Esophagus squamous epithelium (tissue), 5 donors: ENCODE results near the gene MEF2C. TPM values are rescaled to one million over a fixed set of nuclear protein-coding genes. Genes with fewer than 3 reads are reported as not detected.

Experiments used
- DNase-seq: peaks from one replicate; lab custom pipeline; 2025; lab: John Stamatoyannopoulos, UW
- H3K27ac ChIP-seq, 4 donors: fragments of 200-600 bp; sonication (generic); one replicate each; pipeline ENCODE4 v1.5.1; 2016 to 2019; ENCODE audit warnings: mild to moderate bottlenecking in 1 of 4
- H3K27me3 ChIP-seq, 4 donors: fragments of 200-600 bp; sonication (generic); 1 replicate in 3 of 4; 2 replicates in 1 of 4; pipeline versions ENCODE4 v1.5.1 to v1.6.0; 2017 to 2021; ENCODE audit warnings: antibody characterized with exemption in 1 of 4
- H3K36me3 ChIP-seq, 3 donors: fragments of 200-600 bp; sonication (generic); one replicate each; pipeline ENCODE4 v1.5.1; 2016 to 2019
- H3K4me1 ChIP-seq, 3 donors: fragments of 200-600 bp; sonication (generic); one replicate each; pipeline ENCODE4 v1.5.1; 2017 to 2019
- H3K4me3 ChIP-seq, 4 donors: fragments of 200-600 bp; sonication (generic); 1 replicate in 3 of 4; 2 replicates in 1 of 4; pipeline ENCODE4 v1.5.1; 2016 to 2019; ENCODE audit warnings: mild to moderate bottlenecking in 2 of 4, moderate library complexity in 1 of 4
- H3K9me3 ChIP-seq, 3 donors: fragments of 200-600 bp; sonication (generic); one replicate each; pipeline ENCODE4 v1.5.1; 2016 to 2019
- CTCF ChIP-seq, 6 experiments: fragments of 450-650 bp in 4 of 6; fragments of 200-600 bp in 2 of 6; sonication (generic) in 2 of 6; IDR thresholded peaks; one replicate each; pipeline ENCODE4 v1.5.1; 2016 to 2019; ENCODE audit warnings: antibody characterized with exemption in 6 of 6, mild to moderate bottlenecking in 4 of 6, moderate library complexity in 4 of 6
- POLR2A ChIP-seq, 4 donors: fragments of 450-650 bp; IDR thresholded peaks; one replicate each; pipeline ENCODE4 v1.6.1; 2017; ENCODE audit warnings: antibody characterized with exemption in 4 of 4, mild to moderate bottlenecking in 4 of 4, moderate library complexity in 3 of 4
- WGBS, 2 donors: methylation state at CpG; one replicate each; pipeline ENCODE4 v1.1.5; 2018; 5-methylcytosine and 5-hydroxymethylcytosine counted together
- intact Hi-C: fragments of 100-400 bp; cut with DNase I; formaldehyde crosslinking; loops from one replicate; pipeline ENCODE4 v1.15.0; 2022
- total RNA-seq, 4 donors: library from RNA; depleted of rRNA; stranded (reverse); fragments of >200 nt; gene quantifications; one replicate each; pipeline ENCODE4 v1.1.0, GENCODE V29; 2016
- donor health status: DM: yes; HTN: yes; CAD: no.

MEF2C gene
- total RNA-seq, 4 donors from 2014 or later = 3.1 to 17.5 (median 9.9) TPM

DNA sequence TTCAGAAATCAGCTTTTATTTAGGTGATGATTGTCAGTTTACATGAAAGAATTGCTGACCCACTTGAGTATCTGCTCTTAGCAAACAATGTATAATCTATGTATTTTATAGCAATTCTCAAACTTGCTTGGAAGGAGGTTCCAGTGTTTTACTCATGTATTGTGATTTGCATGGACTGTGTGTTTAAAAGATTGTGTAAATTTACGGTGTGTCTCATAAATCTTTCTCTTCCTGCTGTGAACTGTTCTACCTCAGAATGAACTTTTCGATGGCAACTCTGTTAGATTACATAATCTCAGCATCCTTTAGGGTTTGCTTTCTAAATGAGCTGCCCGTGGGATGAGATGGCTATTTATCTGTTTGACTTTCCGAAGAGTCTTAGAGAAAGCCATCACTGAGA, 122.5 kb downstream of the MEF2C start:
- Histone ChIP-seq H3K27ac (no peak overlapping the region), H3K4me3 (no peak overlapping the region), H3K4me1 (no peaks in the 10 kb centered on the region), H3K27me3 (no peaks in the 10 kb centered on the region), H3K36me3 (no peaks in the 10 kb centered on the region), H3K9me3 (no peaks in the 10 kb centered on the region)
- 34 to 46% methylated on average over 4 of the region's 4 CpGs for WGBS, 2 donors
- intact Hi-C loops = no loop called here
- DNase-seq = no peak
- TF ChIP-seq CTCF (IDR thresholded peaks at IDR 0.05) (no peak), POLR2A (IDR thresholded peaks at IDR 0.05) (no peak)

- intact Hi-C loops = no loop called here
Measured at GRCh38 chr5:88758591-88758990, 124.4 kb downstream of the MEF2C start.

DNA sequence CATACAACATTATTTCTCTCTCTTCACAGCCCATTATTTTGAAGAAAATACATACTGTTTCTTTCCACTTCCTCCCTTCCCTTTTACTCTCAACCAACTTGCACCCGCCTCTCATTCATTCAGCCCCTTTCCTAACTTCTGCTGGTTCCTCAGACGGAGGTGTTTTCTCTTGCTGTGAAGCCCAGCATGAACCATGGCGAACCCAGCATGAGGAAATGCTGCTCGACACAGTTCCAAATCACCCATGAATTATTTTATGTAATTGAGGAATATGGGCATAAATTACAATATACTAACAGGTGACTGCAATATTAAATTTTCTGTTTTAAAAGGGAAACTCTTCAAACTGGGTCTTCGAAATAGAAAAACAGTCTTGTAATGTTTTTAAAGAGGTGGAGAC, 124.8 kb downstream of the MEF2C start:
- H3K4me3 ChIP-seq = no peak overlapping the region

More at GRCh38 chr5:88758591-88758990, 124.4 kb downstream of the MEF2C start:
- no peak overlapping the region for H3K4me3 ChIP-seq
- H3K27me3 ChIP-seq = no peaks in the 10 kb centered on the region
- no peak for DNase-seq
- 84 to 86% methylated on average over 6 of the region's 6 CpGs for WGBS, 2 donors
- H3K36me3 ChIP-seq = no peaks in the 10 kb centered on the region
- H3K27ac ChIP-seq = no peak overlapping the region
- no peaks in the 10 kb centered on the region for H3K9me3 ChIP-seq
- no peaks in the 10 kb centered on the region for H3K4me1 ChIP-seq
- TF ChIP-seq POLR2A (IDR thresholded peaks at IDR 0.05) = no peak
- no peak for TF ChIP-seq CTCF (IDR thresholded peaks at IDR 0.05)

DNA sequence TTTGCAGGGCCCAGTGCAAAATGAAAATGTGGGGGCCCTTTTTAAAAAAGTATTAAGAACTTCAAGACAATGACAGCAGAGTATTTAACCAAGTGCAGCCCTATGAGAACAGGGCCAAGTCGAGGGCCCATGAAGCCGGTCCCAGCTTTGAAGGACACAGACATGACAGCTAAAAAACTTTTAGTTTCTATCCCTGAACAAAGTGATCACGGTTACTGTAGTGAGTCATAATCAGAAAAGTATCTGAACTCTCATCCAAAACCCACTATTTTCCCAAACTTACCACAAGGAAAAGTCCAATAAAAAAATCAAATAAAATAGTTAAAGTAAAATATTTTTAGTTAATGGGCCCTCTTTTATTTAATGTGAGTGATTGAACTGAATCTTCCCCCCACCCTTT, 126.0 kb downstream of the MEF2C start:
- intact Hi-C loops = no loop called here
- WGBS, 2 donors = 59 to 68% methylated on average over 3 of the region's 3 CpGs
- H3K27me3 ChIP-seq = no peaks in the 10 kb centered on the region

More for the DNA sequence above, 124.8 kb downstream of the MEF2C start:
- 62 to 84% methylated on average over 5 of the region's 5 CpGs for WGBS, 2 donors
- Histone ChIP-seq H3K4me1 (no peaks in the 10 kb centered on the region), H3K9me3 (no peaks in the 10 kb centered on the region), H3K27ac (no peak overlapping the region), H3K36me3 (no peaks in the 10 kb centered on the region), H3K27me3 (no peaks in the 10 kb centered on the region)
- no peak for DNase-seq
- intact Hi-C loops = no loop called here
- no peak for TF ChIP-seq POLR2A (IDR thresholded peaks at IDR 0.05)
- no peak for TF ChIP-seq CTCF (IDR thresholded peaks at IDR 0.05)

DNA sequence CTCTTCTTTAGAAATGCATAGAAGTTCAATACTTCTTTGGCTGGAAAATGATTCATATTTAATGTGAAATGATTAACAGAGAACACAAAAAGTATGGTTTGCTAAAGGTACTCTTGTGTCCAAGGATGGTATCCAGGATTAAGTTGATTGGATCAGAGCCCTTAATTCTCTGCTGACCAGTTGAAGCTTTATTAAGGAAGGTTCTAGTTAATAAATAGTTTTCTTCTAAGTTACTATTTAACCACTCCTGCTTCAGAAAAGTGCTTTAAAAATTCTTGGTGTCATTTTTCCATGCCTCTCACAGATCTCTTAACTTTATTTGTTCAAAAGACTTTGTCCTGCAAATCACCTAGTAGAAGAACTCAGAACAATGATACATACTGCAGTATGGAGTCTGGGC, 134.3 kb downstream of the MEF2C start:
- no peak for DNase-seq
- intact Hi-C loops = no loop called here
- H3K27ac ChIP-seq = no peak overlapping the region

More for the DNA sequence above, 126.0 kb downstream of the MEF2C start:
- TF ChIP-seq POLR2A (IDR thresholded peaks at IDR 0.05) = no peak
- TF ChIP-seq CTCF (IDR thresholded peaks at IDR 0.05) = no peak
- DNase-seq = no peak
- Histone ChIP-seq H3K4me1 (no peaks in the 10 kb centered on the region), H3K36me3 (peaks cover 0 to under 1% (median 0%) of the 10 kb centered on the region in 3 donors), H3K4me3 (no peak overlapping the region), H3K9me3 (no peaks in the 10 kb centered on the region), H3K27ac (no peak overlapping the region)

More for the DNA sequence above, 134.3 kb downstream of the MEF2C start:
- no peaks in the 10 kb centered on the region for H3K27me3 ChIP-seq
- H3K4me3 ChIP-seq = no peak overlapping the region
- H3K9me3 ChIP-seq = no peaks in the 10 kb centered on the region
- TF ChIP-seq POLR2A (IDR thresholded peaks at IDR 0.05) (no peak), CTCF (IDR thresholded peaks at IDR 0.05) (no peak)
- peaks cover 0 to 2% (median 0%) of the 10 kb centered on the region in 3 donors for H3K4me1 ChIP-seq
- H3K36me3 ChIP-seq = peaks cover 0 to 9% (median 0%) of the 10 kb centered on the region in 3 donors
